ENCODE results near the gene AFM.

The AFM gene, protein sequence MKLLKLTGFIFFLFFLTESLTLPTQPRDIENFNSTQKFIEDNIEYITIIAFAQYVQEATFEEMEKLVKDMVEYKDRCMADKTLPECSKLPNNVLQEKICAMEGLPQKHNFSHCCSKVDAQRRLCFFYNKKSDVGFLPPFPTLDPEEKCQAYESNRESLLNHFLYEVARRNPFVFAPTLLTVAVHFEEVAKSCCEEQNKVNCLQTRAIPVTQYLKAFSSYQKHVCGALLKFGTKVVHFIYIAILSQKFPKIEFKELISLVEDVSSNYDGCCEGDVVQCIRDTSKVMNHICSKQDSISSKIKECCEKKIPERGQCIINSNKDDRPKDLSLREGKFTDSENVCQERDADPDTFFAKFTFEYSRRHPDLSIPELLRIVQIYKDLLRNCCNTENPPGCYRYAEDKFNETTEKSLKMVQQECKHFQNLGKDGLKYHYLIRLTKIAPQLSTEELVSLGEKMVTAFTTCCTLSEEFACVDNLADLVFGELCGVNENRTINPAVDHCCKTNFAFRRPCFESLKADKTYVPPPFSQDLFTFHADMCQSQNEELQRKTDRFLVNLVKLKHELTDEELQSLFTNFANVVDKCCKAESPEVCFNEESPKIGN

DNA sequence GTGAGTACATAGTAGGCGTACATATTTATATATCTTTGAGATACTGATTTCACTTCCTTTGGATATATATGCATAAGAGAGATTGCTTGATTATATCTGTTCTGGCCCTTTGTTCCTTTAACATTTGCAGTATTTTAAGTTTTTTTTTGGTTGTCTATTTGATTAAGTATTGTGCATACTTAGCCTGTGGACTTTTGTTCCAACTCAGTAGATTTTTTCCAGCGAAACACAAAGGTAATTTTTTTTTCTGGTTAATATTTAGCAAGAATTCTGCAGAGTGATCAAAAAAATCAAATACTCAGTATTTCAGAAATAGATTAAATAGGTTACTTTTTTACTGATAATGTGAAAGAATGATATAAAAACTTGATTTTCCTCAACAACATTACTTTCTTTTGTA, at the start of gene AFM:
TSS of gene AFM (plus strand) at position 388 of the 400 bp plus-strand sequence. CDS start 31 bp downstream, outside the sequence.
- DNase-seq: no peak

DNA sequence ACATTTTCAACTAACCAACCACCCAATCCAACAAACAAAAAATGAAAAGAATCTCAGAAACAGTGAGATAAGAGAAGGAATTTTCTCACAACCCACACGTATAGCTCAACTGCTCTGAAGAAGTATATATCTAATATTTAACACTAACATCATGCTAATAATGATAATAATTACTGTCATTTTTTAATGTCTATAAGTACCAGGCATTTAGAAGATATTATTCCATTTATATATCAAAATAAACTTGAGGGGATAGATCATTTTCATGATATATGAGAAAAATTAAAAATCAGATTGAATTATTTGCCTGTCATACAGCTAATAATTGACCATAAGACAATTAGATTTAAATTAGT, 49.8 kb upstream of the AFM start:
- no peak for DNase-seq

GRCh38 chr4:73432169-73433000, 49.2 kb upstream of the AFM start:
- DNase-seq: no peak

DNA sequence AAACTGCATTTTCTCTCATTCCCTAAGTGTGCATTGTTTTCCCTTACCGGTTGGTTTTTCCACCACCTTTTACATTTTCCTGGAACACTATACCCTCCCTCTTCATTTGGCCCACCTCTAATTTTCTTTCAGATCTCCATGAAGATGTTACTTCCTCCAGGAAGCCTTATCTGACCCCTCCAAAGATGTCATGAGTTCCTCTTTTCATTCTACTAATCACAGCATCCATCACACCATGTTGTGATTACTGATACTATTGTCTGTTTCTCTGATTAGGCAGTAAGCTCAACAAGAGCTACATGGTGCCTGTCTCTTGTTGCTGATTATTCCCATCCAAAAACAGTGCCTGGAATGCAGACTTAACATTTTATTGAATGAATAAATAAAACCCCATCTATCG, 48.4 kb upstream of the AFM start:
- no peak for DNase-seq

- no peak for DNase-seq
Measured at GRCh38 chr4:73434311-73434710, 47.2 kb upstream of the AFM start.

DNA sequence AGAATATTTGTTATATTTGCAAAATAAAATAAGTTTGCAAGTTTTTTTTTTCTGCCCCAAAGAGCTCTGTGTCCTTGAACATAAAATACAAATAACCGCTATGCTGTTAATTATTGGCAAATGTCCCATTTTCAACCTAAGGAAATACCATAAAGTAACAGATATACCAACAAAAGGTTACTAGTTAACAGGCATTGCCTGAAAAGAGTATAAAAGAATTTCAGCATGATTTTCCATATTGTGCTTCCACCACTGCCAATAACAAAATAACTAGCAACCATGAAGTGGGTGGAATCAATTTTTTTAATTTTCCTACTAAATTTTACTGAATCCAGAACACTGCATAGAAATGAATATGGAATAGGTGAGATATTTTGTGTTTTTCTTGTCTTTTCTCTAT, 45.6 kb upstream of the AFM start, which contains the start of gene AFP:
TSS of gene AFP (plus strand) at position 238 of the 400 bp plus-strand sequence. CDS start at position 280, 42 bp downstream.
- no peak for DNase-seq

DNA sequence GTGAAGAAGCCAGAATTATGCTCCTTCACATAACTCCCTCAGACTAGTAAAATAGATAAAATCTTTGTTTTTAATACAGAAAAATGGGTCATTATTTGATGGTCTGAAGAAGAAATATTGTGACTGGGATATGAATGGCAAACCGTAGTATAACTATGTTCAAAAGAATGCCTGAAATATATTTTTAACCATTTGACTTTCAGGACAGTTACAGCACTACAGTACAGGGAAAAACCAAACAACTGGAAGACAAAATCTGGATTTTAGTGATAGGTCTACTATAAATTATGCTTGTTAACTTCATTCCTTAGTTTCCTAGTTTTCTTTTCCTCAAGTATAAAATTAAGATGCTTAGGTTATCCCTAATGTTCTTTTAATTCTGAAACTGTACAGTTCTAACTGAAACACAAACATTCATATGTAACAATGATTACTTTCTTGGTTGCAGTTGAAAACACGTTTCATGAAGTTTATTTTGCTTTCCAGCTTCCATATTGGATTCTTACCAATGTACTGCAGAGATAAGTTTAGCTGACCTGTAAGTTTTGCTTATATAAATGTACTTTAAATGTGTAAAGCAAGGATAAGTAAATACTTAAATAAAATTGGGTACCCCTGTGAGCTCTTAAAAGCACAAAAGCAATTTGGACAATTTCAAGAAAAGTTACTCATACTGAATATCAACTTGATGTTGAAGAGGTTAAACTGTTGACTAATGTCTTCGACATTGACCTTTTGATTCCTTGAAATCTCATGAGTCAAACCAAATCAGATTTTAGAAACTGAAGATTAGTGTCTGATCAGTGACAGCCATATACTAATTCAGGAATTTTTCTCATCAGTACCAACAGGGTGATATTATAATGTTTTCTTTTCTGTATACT, 44.6 kb upstream of the AFM start:
- DNase-seq: no peak

GRCh38 chr4:73437558-73437956, 44.0 kb upstream of the AFM start:
- no peak for DNase-seq

GRCh38 chr4:73438048-73438447, 43.5 kb upstream of the AFM start:
- no peak for DNase-seq

GRCh38 chr4:73438582-73439215, 42.8 kb upstream of the AFM start:
- DNase-seq: no peak

DNA sequence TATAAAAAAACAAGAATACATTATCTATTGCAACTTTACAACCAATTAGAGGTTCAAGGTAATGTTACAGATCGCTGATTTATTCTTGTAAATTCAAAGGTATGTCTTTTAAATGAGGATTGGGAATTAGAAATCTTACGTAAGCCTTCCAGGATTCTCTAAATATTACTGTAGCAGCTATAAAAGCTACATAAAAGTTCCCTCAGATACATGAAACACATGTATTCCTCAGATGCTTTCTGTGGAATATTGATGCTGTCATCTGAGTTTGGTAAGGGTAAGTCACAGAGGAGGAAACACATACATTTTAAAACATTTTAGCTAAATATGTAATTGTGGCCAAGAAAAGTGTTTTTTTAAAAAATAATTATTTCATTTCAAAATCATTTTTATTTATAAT, 42.1 kb upstream of the AFM start:
- DNase-seq: no peak

- DNase-seq: no peak
Measured at GRCh38 chr4:73439991-73440390, 41.6 kb upstream of the AFM start.

DNA sequence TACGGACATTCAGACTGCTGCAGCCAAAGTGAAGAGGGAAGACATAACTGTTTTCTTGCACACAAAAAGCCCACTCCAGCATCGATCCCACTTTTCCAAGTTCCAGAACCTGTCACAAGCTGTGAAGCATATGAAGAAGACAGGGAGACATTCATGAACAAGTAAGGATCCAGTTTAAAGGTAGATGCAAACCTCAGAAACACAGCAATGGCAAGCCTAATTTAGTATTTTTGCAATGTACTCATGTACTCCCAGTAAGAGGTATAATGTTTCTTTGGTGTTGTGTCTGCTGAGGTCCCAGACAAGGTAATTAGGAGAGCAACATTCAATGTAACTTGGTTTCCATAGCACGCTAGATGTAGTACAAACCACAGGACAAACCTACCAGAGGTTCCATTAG, 40.9 kb upstream of the AFM start:
- no peak for DNase-seq

DNA sequence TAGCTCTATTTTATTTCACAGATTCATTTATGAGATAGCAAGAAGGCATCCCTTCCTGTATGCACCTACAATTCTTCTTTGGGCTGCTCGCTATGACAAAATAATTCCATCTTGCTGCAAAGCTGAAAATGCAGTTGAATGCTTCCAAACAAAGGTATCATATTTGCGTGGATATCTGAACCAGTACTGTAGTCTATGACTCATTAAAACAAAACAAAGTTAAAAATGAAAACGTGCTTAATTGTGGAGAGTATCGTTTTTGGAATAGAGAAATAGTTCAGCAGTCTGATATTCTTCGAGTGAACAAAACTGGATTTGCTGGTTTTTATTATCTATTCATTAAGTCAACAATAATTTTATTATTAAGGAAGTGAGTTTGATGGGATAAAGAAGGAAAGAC, 39.3 kb upstream of the AFM start:
- no peak for DNase-seq

DNA sequence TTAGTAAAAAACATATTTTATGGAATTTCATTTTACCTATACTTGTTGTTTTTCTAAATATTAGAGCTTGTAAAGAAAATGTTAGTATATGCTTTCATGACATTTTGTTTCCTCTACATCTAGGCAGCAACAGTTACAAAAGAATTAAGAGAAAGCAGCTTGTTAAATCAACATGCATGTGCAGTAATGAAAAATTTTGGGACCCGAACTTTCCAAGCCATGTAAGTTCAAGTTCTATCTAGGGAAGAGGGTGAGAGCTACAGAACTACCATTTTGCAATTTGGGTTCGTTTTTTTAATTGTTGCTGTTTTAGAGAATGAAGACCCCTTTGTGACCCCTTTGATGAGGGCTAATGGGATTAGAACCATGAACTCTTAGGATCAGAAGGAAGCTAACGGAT, 38.3 kb upstream of the AFM start:
- DNase-seq: no peak

DNA sequence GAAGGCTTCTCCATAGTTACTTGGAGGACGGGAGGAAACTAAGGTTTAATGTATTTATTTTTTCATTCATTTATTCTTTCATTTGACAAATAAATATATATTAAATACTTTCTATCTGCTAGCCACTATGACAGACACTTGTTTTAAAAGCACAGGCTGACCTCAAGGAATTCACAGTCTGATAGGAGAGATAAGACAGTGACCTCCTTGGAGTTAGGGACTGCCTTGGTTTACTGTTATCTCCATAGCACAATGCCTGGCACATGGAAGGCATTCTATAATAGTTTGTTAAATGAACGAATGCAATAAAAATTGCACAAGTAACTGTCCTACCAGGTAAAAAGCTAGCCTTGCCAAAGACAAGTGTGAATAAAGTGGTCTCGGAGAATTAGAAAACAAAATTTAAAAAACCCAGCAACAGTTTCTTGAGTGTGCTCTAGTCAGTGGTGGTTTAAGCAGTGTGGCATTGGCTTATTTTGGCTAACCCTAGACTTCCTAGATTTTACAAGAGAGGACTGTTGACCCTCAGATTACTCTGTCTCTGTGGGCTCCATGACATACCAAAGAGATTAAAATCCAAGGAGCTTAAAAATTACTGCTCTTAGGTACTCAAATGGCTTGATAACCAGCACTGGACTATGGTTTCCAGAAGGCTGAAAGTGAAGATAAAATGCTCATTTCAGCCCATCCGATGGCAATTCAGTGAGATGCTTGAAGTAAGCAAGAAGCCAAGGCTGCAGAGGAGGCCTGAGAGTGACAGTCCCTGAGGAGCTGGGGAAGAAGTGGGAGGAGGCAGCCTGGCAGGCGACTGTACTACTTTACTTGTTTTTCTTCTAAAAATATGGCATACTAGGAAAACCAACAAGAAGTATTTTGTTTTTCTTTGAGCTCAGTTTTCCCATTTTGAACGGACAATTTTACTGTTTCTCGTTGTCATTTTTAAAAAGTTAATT, 35.9 kb upstream of the AFM start:
- no peak for DNase-seq

GRCh38 chr4:73446336-73446938, 35.1 kb upstream of the AFM start:
- DNase-seq: no peak

- DNase-seq: no peak
Measured at GRCh38 chr4:73447671-73448070, 33.9 kb upstream of the AFM start.

GRCh38 chr4:73448448-73449203, 32.9 kb upstream of the AFM start:
- DNase-seq: no peak
